ENCODE measurements around the gene USP15. TPM values are rescaled to one million over a fixed set of nuclear protein-coding genes. Genes with fewer than 3 reads are reported as not detected.

Gene USP15
- total RNA-seq, 1 donor from 2014 or later = 97.9 TPM

DNA sequence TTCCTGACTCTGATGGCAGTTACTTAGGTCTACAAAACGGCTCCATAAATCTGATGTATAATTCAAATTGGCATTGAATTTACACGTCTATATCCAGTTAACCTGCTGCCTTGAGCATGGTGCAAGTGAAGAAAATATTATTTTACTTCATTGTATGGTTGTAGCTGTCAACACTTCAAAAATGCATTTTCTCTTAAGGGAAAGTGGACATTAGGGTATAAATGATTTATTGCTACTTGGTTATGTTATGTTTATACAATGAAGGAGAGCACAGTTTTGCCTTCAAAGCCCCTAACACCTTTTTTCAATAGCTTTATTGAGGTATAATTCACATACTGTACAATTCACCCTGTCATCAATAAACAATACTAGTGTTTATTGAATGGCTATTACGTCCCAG lies 2.0 kb upstream of the USP15 start:
- DNase-seq = no peak

DNA sequence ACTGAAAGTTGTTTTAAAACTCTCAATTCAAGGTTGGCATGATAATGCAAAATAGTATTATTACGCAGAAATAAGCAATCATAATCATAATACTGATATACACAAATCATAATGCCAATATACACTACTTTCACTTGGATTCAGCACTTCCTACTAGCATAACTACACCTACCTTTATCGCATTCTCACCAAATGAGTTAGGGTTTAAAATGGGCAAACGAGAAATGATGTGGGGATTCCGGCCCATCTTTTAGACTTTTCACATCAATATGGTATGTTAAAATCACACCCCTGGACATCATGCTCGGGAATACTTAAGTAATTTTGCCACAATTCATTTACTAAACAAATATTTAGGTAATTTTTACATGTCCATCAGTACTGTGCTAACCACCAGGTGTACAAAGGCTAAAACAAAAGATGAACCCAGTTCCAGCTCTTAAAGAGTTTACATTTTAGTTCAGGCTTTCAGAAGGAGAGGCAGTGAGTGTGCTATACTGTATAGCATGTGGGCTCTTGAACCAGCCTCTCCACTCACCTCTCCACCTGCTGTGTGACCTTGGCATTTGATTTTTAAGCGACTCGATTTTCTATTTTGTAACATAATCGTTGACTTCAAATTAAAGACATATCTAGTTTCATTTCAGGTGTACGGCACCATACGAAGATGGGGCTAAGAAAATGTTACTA lies 1.1 kb upstream of the USP15 start:
- DNase-seq = no peak

DNA sequence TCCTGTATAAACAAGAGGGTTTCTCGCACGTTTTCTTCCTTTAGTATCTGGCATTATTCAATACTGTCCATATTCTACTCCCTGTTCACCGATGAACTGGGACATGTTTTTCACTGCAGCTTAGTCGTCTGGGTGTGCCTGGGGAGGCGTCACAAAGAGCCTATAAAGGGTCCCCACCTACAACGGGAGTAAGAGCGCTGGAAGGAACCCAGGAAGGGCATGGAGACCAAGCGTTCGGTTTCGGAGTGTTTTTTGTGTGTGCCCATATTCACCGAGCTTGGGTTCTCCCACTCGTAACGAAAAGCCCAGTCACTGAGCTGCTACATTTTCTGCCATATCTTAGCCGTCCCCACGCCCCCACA lies 592 bp upstream of the USP15 start:
- no peak for DNase-seq

DNA sequence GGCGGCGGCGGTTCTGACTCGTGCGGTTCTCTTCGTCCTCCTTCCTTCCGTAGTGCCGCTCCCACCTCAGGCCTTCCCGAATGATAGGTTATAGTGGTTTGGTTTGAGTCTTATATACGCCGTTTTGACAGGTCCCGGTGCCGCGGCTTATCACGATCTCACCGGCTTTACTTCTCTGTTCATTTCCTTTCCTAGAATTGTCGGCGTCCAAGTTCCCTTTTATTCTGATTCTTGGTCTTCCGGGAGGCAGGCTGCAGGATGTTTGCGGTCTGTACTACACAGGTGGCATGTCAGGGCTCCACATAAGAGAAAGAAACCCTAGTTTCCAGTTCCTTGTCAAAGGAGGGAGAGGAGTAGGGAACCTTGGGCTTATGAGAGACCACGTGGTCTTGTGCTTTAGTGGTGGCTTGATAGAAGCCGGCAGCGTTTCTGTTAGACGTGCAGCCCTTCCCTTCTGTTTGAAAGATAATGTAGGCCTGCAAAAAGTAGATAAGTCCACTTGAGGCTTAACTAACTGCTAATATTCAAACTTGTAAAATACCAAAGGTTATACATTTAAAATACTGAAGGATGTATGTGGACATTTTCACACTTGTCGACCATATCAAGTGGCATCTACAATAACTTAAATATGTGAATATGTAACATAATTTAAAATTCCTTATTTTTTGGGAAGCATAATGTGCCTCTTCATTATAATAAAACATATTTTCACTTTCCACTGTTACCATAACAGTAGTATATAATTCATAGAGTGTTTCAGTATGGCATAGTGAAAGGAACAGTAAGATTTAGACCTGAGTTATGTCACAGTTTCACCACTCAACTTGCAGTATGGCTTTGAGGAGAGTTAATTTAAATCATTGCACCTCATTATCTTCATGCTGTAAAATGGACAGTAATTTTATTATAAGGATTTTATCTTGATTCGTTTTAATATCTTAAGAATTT lies 804 bp downstream of the USP15 start:
- peak; percentile 55 for DNase-seq

DNA sequence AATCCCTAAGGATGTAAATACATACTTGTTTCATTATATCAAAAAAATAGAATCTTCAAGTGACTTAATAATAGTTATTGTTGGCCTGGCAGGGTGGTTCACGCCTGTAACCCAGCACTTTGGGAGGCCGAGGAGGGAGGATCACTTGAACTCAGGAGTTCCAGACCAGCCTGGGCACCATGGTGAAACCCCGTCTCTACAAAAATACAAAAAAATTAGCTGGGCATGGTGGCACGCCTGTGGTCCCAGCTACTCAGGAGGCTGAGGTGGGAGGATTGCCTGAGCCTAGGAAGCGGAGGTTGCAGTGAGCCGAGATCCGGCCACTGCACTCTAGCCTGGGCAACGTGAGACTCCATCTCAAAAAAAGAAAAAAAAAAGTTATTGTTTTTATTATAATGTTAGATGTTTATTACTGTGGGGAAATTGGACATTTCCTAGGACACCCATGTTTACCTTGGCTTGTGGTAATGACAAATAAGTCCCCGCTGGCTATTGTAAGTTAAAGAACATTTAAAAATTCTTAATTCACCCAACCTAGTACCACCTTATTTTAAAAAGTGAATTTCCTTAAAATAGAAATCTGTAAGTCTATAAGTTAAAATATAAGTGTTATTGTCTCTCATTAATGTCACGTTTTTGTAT lies 1.8 kb downstream of the USP15 start:
- DNase-seq = no peak

DNA sequence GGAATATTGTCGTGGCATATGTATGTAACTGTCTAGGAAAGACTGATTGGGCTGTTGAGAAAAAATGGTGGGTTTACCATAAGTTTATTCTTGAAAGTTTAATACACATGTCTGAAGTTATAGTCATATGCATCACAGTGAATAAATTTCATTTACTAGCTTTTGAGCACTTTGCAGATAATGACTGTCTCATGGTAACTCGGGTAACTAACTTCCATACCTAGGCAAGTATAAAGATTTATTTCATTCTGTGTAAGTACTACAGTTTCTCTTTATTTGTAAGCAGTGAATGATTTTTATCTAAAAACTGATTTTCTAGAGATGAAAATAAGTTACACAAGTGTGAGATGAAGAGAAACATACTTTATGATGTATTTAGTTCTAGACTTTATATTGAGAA lies 3.0 kb downstream of the USP15 start:
- no peak for DNase-seq

DNA sequence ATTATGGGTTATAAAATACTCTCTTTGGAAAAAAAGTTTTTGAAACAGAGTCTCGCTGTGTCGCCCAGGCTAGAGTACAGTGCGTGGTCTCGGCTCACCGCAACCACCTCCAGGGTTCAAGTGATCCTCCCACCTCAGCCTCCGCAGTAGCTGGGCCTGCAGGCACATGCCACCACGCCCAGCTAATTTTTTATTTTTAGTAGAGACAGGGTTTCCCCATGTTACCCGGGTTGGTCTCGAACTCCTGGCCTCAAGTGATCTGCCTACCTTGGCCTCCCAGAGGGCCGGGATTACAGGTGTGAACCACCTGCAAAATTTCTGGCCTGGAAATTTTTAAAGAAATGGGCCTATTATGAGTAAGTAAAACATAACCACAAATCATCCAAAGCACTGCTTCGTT lies 3.8 kb downstream of the USP15 start:
- DNase-seq = no peak

DNA sequence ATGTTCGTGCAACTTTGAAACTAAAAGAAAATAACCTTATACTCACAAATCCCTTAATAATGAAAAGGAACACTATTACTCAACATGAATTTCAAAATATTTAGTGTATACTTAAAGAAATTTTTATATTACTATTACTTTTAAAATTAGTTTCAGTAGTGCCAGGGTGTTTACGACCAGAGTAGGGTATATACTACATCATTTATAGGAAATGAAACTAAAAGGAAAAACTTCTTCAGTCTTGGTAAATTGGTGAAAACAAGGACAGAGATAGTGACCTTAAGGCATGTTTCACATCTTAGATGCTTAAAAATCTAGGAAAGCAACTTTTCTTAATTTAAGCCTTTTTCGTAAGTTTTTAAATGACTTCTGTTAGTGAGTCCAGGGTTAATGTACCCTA lies 4.5 kb downstream of the USP15 start:
- DNase-seq = no peak

DNA sequence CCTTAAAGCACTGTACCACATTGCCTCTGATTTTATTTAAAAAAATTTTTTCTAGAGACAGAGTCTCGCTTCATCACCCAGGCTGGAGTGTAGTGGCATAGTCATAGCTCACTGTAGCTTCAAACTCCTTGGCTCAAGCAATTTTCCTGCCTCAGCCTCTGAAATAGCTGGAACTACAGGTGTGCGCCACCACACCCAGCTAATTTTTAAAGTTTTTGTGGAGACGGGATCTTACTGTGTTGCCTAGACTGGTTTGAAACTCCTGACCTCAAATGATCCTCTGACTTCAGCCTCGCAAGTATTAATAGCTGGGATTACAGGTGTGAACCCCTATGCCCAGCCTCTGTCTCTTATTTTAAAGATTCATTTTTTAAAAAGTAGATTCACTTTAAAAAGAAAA lies 5.3 kb downstream of the USP15 start:
- no peak for DNase-seq

DNA sequence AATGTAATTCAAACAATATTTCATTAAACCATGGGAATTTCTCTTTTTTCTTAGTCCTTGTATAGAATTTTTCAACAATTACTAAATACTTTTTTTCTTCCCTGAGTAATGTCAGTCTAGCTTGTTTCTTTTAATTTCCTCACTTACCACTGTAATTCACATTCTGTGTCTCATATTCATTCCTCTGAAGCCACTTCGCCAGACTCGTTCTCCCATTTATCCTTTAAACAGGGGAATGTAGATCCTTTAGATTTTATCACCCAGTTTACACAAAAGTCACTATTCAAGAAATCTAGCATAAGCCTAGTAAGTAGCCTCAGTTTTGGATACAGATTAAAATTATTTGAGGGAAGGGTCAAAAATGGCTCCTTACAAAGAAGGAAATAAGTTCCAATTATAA lies 6.8 kb downstream of the USP15 start:
- DNase-seq = no peak

DNA sequence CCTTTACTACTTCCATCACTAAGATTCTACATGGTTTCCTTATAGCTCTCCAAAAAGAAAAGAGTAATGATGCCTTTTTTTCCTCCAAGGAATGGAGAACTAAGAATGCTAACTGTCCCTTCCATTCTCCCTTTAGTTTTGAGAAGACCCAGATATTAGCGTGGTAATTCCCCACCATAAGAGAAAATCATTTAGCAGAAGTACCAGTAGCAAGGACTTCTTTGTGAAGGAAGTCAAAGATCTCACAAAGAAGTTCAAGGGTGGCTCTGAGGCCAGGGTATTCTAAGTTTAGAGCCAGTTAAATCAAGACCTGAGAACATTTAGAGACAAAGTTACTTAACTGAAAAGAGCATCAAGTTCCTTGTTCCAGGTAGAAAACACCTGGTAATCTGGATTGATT lies 7.3 kb downstream of the USP15 start:
- DNase-seq = no peak

DNA sequence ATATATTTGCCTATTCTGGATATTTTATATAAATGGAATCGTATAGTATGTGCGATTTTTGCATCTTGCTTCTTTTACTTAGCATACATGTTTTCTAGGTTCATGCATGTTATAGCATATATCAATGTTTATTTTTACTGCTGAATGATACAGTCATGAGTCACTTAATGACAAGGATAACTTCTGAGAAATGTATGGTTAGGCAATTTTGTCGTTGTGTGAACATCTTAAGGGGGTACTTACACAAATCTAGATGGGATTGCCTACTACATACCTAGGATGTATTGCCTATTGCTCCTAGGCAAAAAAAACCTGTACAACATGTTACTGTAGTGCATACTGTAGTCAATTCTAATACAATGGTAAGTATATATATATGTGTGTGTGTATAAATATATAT lies 8.8 kb downstream of the USP15 start:
- DNase-seq = no peak

DNA sequence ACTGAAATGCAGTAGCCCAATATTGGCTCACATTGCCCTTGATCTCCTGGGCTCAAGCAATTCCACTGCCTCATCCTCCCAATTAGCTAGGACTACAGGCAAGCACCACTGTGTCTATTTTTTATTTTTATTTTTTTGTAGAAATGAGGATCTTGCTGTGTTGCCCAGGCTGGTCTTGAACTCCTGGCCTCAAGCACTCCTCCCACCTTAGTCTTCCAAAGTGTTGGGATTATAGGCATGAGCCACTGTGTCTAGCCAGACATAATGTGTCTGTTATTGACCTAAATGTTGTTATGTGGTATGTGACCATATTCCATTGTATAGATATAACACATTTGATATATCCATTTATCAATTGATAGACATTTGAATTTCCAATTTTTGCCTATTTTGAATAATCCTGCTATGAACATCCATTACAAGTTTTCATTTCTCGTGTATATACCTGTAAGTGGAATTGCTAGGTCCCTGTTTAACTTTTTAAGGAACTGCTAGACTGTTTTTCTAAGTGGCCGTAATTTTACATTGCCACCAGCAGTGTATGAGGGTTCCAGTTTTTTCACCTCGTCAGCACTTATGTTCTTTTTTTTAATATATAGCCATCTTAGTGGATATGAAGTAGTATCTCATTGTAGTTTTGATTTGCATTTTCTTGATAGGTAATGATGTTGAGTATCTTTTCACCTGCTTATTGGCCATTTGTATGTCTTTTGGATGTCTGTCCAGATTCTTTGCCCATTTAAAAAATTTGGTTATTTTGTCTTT lies 9.4 kb downstream of the USP15 start:
- no peak for DNase-seq

DNA sequence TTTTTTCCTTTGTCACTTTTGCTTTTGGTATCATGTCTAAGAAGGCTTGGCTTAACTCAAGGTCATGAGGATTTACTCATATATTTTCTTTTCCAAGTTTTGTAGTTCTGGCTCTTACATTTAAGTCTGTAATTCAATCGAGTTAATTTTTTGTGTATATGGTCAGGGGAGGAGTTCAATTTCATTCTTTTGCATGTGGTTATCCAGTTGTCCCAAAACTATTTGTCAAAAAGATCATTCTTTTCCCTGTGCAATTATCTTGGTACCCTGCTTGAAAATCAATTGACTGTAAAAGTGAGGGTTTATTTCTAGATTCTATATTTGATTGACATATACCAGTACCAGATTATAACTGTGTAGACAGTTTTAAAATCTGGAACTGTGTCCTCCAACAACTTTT lies 10.2 kb downstream of the USP15 start:
- DNase-seq = no peak

DNA sequence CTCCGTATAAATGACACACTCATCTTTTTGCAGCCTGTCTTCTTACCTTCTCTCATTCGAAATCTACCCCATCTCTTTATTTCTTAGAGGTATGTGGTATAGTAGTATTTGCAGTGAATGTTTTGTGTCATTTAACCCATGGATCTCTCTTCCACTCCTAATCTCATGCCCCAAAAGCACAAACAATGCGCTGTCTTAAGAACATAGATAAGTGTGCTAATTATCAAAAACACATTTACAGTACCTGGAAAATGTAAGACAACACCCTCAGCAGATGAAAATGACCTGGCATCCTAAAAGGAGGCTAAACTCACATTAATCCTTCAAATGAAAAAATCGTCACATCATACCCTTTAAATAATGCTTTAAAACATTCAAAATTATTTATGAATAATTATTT lies 10.7 kb downstream of the USP15 start:
- DNase-seq = no peak

DNA sequence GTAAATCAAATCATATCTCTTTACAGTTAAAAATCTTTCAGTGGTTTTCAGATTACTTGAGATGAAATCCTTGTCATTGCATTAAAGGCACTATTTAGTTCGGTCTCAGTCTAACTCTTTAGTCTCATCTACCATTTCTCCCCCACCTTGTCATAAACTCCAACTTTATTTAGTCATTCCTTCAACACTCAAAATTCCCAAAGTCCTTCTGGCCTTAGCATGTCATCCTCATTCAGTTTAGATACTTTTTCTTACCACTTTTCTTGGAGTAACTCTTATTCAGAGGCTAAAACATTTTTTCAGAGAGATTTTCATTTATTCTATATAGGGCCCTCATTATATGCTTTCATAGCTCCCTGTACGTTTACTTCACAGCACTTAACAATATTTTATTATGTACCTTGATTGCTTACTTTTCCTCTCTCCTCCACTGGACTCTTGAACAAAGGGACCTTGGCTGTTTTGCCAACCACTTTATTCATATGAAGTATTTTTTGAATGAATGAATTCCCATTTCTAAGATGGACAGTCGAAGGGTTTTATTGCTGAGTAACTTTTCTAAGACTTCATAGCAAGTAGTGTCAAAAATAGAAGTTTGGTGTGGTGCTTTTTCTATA lies 12.8 kb downstream of the USP15 start:
- no peak for DNase-seq

DNA sequence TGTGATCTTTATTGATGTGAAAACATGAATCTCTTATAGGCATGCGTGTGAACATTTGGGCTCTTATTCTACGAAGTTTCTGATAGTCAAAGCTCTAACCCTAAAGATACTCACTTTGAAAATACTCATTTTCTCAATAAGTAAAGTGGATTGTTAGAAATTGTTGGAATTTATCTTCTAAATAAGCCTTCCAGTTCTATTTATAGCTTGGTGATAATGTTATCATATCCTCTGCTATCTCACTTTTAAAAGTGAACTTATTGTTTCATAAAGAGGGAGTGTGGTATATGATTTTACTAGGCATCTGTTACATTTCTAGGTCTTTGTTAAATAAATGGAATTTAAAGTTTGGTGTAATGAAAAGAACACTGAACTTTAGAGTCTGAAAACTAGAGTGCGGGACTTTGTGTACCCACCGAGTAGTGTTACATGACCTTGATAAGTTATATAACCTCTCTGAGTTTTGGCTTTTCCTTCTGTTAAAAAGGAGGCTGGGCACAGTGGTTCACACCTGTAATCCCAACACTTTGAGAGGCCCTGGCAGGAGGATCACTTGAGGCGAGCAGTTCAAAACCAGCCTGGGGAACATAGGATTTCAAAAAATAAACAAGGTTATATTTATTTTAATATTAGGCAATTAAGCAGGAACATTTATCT lies 13.6 kb downstream of the USP15 start:
- DNase-seq = no peak

DNA sequence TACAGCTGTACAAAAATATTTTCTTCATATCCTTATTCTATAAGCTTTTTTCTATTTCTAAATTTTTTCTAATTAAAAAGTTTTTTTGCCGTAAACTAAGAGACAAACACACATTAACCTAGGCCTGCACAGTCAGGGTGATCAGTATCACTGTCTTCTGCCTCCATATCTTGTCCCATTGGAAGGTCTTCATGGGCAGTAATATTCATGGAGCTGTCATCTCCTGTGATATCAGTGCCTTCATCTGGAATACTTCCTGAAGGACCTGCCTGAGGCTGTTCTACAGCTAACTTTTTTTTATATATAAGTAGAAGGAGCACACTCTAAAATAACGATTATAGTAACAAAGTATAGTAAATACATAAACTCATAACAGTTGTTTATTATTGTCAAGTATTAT lies 17.8 kb downstream of the USP15 start:
- no peak for DNase-seq

DNA sequence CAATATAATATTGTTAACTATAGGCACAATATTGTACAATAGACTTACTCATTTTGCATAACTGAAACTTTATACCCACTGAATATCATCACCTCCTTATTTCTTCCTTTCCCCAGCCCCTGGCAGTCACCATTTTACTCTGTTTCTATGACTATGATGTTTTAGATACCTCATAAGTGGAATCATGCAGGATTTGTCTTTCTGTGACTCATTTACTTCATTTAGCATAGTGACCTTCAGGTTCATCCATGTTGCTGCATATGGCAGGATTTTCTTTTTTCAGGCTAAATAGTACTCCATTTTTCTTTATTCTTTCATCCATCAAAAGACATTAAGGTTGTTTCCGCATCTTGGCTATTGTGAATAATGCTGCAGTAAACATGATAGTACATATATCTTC lies 18.9 kb downstream of the USP15 start:
- no peak for DNase-seq

DNA sequence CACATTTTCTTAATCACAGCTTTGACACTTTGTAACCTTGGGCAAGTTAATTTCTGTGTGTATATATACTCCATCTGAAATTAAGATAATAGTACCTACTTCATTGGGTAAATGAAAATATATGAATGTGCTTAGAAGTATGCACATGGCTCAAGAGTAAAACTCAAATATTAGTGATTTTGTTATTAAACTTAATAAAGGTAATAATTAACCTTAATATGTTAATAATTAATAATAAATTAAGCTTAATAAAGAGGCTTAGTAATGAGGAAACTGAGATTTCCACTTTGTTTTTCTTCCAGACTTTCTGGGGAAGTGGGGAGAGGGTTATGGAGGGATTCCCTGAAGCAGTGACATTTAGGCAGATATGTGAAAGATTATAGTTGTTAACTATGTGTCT lies 19.8 kb downstream of the USP15 start:
- DNase-seq = no peak

DNA sequence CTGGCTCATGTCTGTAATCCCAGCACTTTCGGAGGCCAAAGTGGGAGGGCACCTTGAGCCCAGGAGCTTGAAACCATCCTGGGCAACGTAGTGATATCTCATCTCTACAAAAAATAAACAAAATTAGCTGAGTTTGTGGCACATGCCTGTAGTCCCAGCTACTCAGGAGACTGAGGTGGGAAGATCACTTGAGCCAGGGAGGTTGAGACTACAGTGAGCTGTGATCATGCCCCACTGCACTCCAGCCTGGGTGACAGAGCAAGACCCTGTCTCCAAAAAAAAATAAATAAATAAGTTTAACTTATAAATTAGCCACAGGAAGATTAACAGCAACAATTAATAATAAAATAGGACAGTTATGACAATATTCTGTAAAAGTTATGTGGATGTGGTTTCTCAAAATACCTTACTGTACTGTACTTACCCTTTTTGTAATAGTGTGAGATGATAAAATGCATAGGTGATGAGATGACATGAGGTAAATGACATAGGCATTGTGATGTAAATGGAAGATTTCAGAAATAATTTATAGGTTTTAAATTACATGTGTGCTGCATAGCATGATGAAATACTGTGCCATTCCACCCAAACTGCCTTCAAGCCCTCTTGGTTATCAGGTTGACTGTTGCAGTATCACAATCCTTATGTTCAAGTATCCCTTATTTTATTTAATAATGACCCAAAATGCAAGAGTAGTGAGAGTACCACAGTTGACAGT lies 22.0 kb downstream of the USP15 start:
- no peak for DNase-seq
